Panc1 (cell line): ENCODE measurements around the gene RHBDF1.

ENCODE experiments used
- CTCF ChIP-seq: fragments of 450-650 bp; IDR thresholded peaks from 2 replicates; pipeline ENCODE4 v1.5.1; 2017; ENCODE audit warnings: mild to moderate bottlenecking
- REST ChIP-seq, 2 experiments: IDR thresholded peaks; 2 replicates each; pipeline ENCODE4 v1.6.1; 2011 to 2012; ENCODE audit warnings: low read depth in 2 of 2, control low read depth in 1 of 2, low read length in 1 of 2, mild to moderate bottlenecking in 1 of 2, moderate library complexity in 1 of 2; ENCODE audit not compliant: insufficient read depth in 1 of 2
- TCF7L2 ChIP-seq: IDR thresholded peaks from 2 replicates; pipeline ENCODE4 v1.6.1; 2011; ENCODE audit warnings: mild to moderate bottlenecking, low read depth, low read length, inconsistent platforms

- TF ChIP-seq TCF7L2 (no peak), CTCF (no peak), REST (IDR thresholded peaks at IDR 0.05; ENCODE audit: insufficient read depth in 1 of 2, low read depth in 2 of 2, low read length in 1 of 2) (no peak)
These were observed 29.2 kb upstream of the RHBDF1 start for GRCh38 chr16:101586-101985.
